ENCODE measurements around the gene CABP5.

CABP5 gene

GRCh38 chr19:48053856-48054255 is 10.0 kb upstream of the CABP5 start:
- no peak overlapping the region for H3K4me3 ChIP-seq (ENCODE audit: low read length)
- TF ChIP-seq ZNF274 (IDR thresholded peaks at IDR 0.05; ENCODE audit: low read depth, low read length): no peak

- no peak for TF ChIP-seq ZNF274 (IDR thresholded peaks at IDR 0.05; ENCODE audit: low read depth, low read length)
- H3K4me3 ChIP-seq (ENCODE audit: low read length): no peak overlapping the region
Observed at GRCh38 chr19:48053076-48053475, 9.2 kb upstream of the CABP5 start.

- no peak for TF ChIP-seq ZNF274 (IDR thresholded peaks at IDR 0.05; ENCODE audit: low read depth, low read length)
- no peak overlapping the region for H3K4me3 ChIP-seq (ENCODE audit: low read length)
Observed at GRCh38 chr19:48051335-48052033, 7.6 kb upstream of the CABP5 start.

- H3K4me3 ChIP-seq (ENCODE audit: low read length): no peak overlapping the region
- TF ChIP-seq ZNF274 (IDR thresholded peaks at IDR 0.05; ENCODE audit: low read depth, low read length): no peak
Observed at GRCh38 chr19:48044561-48044960, 682 bp upstream of the CABP5 start.

GRCh38 chr19:48041877-48042580 is 1.9 kb downstream of the CABP5 start:
- no peak for TF ChIP-seq ZNF274 (IDR thresholded peaks at IDR 0.05; ENCODE audit: low read depth, low read length)
- H3K4me3 ChIP-seq (ENCODE audit: low read length): no peak overlapping the region

- no peak for TF ChIP-seq ZNF274 (IDR thresholded peaks at IDR 0.05; ENCODE audit: low read depth, low read length)
- no peak overlapping the region for H3K4me3 ChIP-seq (ENCODE audit: low read length)
Observed at GRCh38 chr19:48036765-48037164, 7.1 kb downstream of the CABP5 start.

- no peak overlapping the region for H3K4me3 ChIP-seq (ENCODE audit: low read length)
- TF ChIP-seq ZNF274 (IDR thresholded peaks at IDR 0.05; ENCODE audit: low read depth, low read length): no peak
Observed at GRCh38 chr19:48033604-48034003, 10.3 kb downstream of the CABP5 start.

- no peak overlapping the region for H3K4me3 ChIP-seq (ENCODE audit: low read length)
- no peak for TF ChIP-seq ZNF274 (IDR thresholded peaks at IDR 0.05; ENCODE audit: low read depth, low read length)
Observed at GRCh38 chr19:48030073-48030472, 13.8 kb downstream of the CABP5 start.

GRCh38 chr19:48029431-48029830 is 14.4 kb downstream of the CABP5 start:
- TF ChIP-seq ZNF274 (IDR thresholded peaks at IDR 0.05; ENCODE audit: low read depth, low read length): no peak
- H3K4me3 ChIP-seq (ENCODE audit: low read length): no peak overlapping the region

- H3K4me3 ChIP-seq (ENCODE audit: low read length): no peak overlapping the region
- no peak for TF ChIP-seq ZNF274 (IDR thresholded peaks at IDR 0.05; ENCODE audit: low read depth, low read length)
Observed at GRCh38 chr19:48025480-48025879, 18.4 kb downstream of the CABP5 start.

GRCh38 chr19:48023518-48023917 is 20.4 kb downstream of the CABP5 start:
- no peak overlapping the region for H3K4me3 ChIP-seq (ENCODE audit: low read length)
- TF ChIP-seq ZNF274 (IDR thresholded peaks at IDR 0.05; ENCODE audit: low read depth, low read length): no peak

- H3K4me3 ChIP-seq (ENCODE audit: low read length): no peak overlapping the region
- no peak for TF ChIP-seq ZNF274 (IDR thresholded peaks at IDR 0.05; ENCODE audit: low read depth, low read length)
Observed at GRCh38 chr19:48023011-48023410, 20.9 kb downstream of the CABP5 start.

- no peak overlapping the region for H3K4me3 ChIP-seq (ENCODE audit: low read length)
- no peak for TF ChIP-seq ZNF274 (IDR thresholded peaks at IDR 0.05; ENCODE audit: low read depth, low read length)
Observed at GRCh38 chr19:48020686-48021085, 23.2 kb downstream of the CABP5 start.

- no peak for TF ChIP-seq ZNF274 (IDR thresholded peaks at IDR 0.05; ENCODE audit: low read depth, low read length)
- no peak overlapping the region for H3K4me3 ChIP-seq (ENCODE audit: low read length)
Observed at GRCh38 chr19:48010932-48011758, 32.7 kb downstream of the CABP5 start.

- H3K4me3 ChIP-seq (ENCODE audit: low read length): no peak overlapping the region
Observed at GRCh38 chr19:48006762-48007161, 37.1 kb downstream of the CABP5 start.

More at GRCh38 chr19:48006762-48007161, 37.1 kb downstream of the CABP5 start:
- no peak for TF ChIP-seq ZNF274 (IDR thresholded peaks at IDR 0.05; ENCODE audit: low read depth, low read length)
